Ascending aorta (tissue), 2 donors: ENCODE results near the gene ZNF462. TPM values are rescaled to one million over a fixed set of nuclear protein-coding genes. Genes with fewer than 3 reads are reported as not detected.

ENCODE experiments used
- DNase-seq, 2 donors: peaks; one replicate each; pipeline ENCODE4 v3.0.0-alpha.2; 2019; ENCODE audit warnings: low spot score in 2 of 2
- H3K27ac ChIP-seq, 2 donors: fragments of 200-600 bp; sonication (generic); one replicate each; pipeline ENCODE4 v1.5.1; 2016 to 2017; ENCODE audit warnings: mild to moderate bottlenecking in 1 of 2
- H3K27me3 ChIP-seq: fragments of 200-600 bp; sonication (generic); one replicate; pipeline ENCODE4 v1.5.1; 2017
- H3K36me3 ChIP-seq, 2 donors: fragments of 200-600 bp; sonication (generic); one replicate each; pipeline ENCODE4 v1.5.1; 2016
- H3K4me1 ChIP-seq, 2 donors: fragments of 200-600 bp; sonication (generic); one replicate each; pipeline ENCODE4 v1.5.1; 2016 to 2017; ENCODE audit warnings: mild to moderate bottlenecking in 1 of 2
- H3K4me3 ChIP-seq, 2 donors: fragments of 200-600 bp; sonication (generic); one replicate each; pipeline ENCODE4 v1.5.1; 2016 to 2017; ENCODE audit warnings: mild to moderate bottlenecking in 1 of 2
- H3K9me3 ChIP-seq, 2 donors: fragments of 200-600 bp; sonication (generic); one replicate each; pipeline ENCODE4 v1.5.1; 2016
- CTCF ChIP-seq, 3 experiments: fragments of 200-600 bp in 2 of 3; fragments of 450-650 bp in 1 of 3; sonication (generic) in 2 of 3; IDR thresholded peaks; one replicate each; pipeline ENCODE4 v1.5.1; 2016 to 2019; ENCODE audit warnings: antibody characterized with exemption in 3 of 3, mild to moderate bottlenecking in 1 of 3, moderate library complexity in 1 of 3
- intact Hi-C: fragments of 100-400 bp; cut with DNase I; formaldehyde crosslinking; loops from one replicate; pipeline ENCODE4 v1.15.1; 2023
- total RNA-seq: library from RNA; depleted of rRNA; stranded (reverse); fragments of >200 nt; gene quantifications from one replicate; pipeline ENCODE4 v1.1.0, GENCODE V29; 2016

The ZNF462 gene
- total RNA-seq, 1 donor from 2014 or later, result 8.8 TPM

DNA sequence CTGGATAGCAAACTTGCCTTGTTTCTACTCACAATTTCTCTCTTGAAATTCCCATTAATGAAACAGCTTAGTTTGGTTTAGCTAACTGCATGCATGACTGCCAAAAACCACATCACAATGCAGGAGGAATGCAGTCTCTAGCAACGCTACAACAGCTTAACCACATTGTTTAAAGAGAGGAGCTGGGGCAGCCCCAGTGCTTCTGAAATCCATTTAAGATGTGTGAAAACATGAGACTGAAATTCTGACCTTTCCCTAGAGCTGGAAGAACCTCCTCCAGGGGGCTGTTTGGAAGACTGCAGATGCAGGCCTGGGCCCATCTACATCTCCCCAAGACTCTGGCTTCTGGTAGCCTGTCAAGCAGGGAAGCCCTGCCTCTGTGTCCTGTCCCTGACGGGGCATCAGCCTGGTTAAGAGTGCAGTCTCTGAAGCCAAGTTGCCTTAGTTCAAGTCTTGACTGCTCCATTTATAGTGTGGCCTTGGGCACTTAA lies 157.1 kb downstream of the ZNF462 start:
- DNase-seq, result no peak
- no peaks in the 10 kb centered on the region for H3K36me3 ChIP-seq
- no peak overlapping the region for H3K27ac ChIP-seq

GRCh38 chr9:107024193-107024592 lies 161.2 kb downstream of the ZNF462 start:
- H3K36me3 ChIP-seq, result no peaks in the 10 kb centered on the region
- no peaks in the 10 kb centered on the region for H3K27me3 ChIP-seq
- intact Hi-C loops, result no loop called here
- H3K9me3 ChIP-seq, result no peaks in the 10 kb centered on the region
- no peak overlapping the region for H3K4me3 ChIP-seq
- no peak overlapping the region for H3K27ac ChIP-seq
- TF ChIP-seq CTCF (IDR thresholded peaks at IDR 0.05), result no peak
- H3K4me1 ChIP-seq, result peaks cover 0 to 7% of the 10 kb centered on the region in 2 donors
- no peak for DNase-seq

More for the DNA sequence above, 157.1 kb downstream of the ZNF462 start:
- Histone ChIP-seq H3K9me3 (no peaks in the 10 kb centered on the region), H3K4me1 (peaks cover 0 to 7% of the 10 kb centered on the region in 2 donors), H3K4me3 (no peak overlapping the region), H3K27me3 (no peaks in the 10 kb centered on the region)
- intact Hi-C loops, result no loop called here
- TF ChIP-seq CTCF (IDR thresholded peaks at IDR 0.05), result no peak

DNA sequence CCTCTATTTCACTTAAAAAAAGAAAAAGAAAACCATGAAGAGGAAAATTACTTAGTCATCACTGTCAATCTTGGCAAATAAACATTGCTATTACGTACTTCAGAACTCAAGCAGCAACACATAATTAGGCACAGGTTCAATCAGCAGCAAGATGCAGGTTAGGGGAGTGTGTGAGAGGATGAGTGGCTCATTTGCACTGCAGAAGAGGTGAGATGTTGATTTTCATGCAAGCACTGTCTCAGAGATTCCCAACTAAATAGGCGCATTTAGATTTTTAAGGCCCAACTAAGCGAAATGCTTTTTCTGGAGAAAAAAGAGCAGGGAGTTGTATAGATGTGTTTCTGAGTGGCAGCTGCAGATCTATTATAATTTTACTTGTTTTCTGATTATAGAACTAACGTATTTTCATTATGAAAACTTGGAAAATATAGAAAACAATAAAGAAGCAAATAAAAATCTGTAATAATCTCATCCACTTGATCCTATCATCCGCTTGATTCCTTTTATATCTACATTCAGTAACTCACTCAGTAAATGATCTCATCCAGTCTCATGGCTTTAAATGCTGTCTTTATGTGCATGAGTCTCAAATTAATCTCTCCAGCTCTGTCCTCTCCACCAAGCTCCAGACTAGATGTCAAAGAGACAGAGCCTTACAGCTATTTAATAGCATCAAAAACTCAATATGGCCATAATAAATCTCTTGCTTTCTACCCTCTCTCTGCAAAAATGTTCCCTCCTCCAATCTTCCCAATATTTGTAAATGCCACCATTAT lies 162.5 kb downstream of the ZNF462 start:
- H3K27ac ChIP-seq, result no peak overlapping the region
- DNase-seq, result no peak
- no peak for TF ChIP-seq CTCF (IDR thresholded peaks at IDR 0.05)
- no peaks in the 10 kb centered on the region for H3K9me3 ChIP-seq
- no peaks in the 10 kb centered on the region for H3K36me3 ChIP-seq
- no peak overlapping the region for H3K4me3 ChIP-seq
- H3K4me1 ChIP-seq, result no peaks in the 10 kb centered on the region
- intact Hi-C loops, result no loop called here
- H3K27me3 ChIP-seq, result no peaks in the 10 kb centered on the region

DNA sequence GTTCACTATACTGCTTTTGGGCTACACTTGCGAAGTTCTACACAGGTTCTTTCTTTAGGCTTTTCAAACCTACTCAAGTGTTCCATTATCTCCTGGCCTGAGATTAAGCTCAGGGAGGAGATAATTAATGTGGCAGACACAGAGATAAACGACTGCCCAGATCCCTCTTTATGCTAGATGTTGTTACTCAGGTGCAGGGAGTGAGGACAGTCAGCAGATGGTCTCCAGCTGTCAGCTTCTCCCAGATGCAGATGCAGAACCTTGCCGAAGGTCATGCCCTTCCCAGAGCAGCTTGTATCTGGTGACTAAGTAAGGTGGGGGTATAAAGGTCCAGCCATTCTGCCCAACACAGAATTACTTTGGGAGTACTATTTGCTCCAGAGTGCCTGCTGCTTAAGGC lies 166.2 kb downstream of the ZNF462 start:
- intact Hi-C loops, result no loop called here
- Histone ChIP-seq H3K4me1 (no peaks in the 10 kb centered on the region), H3K27me3 (no peaks in the 10 kb centered on the region), H3K27ac (no peak overlapping the region), H3K36me3 (no peaks in the 10 kb centered on the region), H3K4me3 (no peak overlapping the region), H3K9me3 (no peaks in the 10 kb centered on the region)
- no peak for DNase-seq
- TF ChIP-seq CTCF (IDR thresholded peaks at IDR 0.05), result no peak

DNA sequence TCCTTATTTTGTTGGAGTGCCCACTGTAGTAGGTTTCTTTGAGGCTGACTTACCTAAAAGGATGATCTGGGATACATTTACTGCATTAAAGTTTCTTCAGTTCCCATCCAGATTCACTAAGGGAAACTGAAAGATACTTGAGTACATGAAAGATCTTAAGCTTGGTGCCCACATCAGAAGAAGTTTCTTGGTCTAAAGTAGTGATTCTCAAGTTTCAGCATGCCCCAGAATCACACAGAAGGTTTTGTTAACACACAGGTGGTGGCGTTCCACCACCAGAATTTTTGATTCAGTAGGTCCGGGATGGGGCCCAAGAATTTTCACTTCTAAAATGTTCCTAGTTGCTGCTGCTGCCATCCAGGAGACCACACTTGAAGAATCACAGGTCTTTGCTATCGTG lies 171.0 kb downstream of the ZNF462 start:
- H3K9me3 ChIP-seq, result no peaks in the 10 kb centered on the region
- H3K4me3 ChIP-seq, result no peak overlapping the region
- DNase-seq, result no peak
- H3K27me3 ChIP-seq, result no peaks in the 10 kb centered on the region
- intact Hi-C loops, result no loop called here
- H3K4me1 ChIP-seq, result no peaks in the 10 kb centered on the region
- no peak for TF ChIP-seq CTCF (IDR thresholded peaks at IDR 0.05)
- H3K27ac ChIP-seq, result no peak overlapping the region
- no peaks in the 10 kb centered on the region for H3K36me3 ChIP-seq
